NCI-H446 (cell line): ENCODE results near the gene CDT1.
"Not testable (repeated sequence)": the region's sequence is repeated elsewhere in the genome, so short reads cannot be mapped to it uniquely, and the experiment has no call there.

ENCODE experiments used
- DNase-seq, 2 experiments: peaks; one replicate each; lab custom pipeline; 2025; lab: John Stamatoyannopoulos, UW

Gene CDT1

DNA sequence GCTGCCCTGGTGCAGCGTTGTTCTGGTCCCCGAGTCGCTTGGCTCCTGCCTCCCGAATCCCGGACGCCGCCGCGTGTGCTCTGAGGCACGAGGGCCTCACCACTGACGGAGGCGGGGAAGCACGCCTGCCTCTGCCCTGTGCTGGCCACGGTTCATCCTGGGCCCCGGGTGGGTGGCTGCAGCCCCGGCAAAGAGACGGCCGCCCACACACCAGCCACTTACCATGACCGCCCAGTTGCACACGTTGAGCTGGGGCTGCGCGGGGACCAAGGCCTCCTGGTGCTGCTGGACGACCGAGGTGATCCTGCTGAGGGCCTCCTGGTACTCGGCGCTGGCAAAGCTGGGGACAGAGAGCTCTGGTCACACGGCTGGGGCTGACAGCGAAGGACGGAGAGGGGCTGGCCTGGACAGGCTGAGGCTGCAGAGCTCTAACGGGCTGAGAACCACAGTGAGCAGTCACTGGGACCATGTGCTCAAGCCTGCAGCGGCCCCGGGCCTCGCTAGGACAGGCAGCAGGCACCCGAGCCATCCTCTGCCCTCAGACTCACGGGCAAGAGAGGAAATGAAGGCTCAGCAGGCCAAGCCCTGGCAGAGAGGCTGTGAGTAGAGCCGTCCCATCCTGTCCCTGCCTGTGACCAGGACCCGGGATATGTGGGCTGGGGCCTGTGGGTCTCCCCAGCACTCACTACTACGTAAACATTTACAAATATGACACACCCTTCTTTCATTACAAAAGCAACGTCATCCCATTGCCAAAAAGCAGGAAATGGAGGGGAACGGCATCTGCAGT is 14.4 kb downstream of the CDT1 start:
- DNase-seq = no peak

DNA sequence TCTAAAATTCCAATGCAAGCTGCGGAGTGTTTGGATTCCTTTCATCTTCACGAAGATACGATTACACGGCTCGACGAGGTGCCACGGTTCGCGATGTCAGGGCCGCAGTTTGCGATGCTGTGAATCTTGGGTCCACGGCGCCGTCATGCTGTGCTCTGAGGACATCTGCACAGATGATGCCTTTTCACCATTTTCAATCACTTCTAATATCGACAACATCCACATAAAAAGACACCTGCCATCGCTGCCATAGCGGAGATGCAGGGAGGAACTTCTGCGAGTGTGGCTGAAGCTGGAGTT is 14.9 kb downstream of the CDT1 start:
- DNase-seq = no peak

DNA sequence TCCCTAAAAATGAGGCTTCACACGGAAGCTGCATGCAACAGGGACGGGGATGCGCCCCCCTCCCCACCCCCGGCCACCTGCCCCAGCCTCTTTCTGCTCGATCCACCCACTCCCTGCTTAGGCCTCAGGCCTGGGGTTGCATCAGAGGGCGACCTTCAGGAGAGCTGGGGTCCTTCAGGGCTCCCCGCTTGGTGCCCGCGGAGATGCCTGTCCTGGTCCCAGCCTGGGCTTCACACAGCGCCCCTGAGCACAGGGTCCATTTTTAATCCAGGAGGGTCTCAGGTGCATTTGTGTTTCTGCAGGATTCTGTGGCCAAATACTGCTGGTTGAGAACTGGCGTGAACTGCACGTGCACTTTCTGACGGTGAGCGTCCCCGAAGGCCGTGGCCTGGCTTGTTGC is 15.5 kb downstream of the CDT1 start:
- no peak for DNase-seq

DNA sequence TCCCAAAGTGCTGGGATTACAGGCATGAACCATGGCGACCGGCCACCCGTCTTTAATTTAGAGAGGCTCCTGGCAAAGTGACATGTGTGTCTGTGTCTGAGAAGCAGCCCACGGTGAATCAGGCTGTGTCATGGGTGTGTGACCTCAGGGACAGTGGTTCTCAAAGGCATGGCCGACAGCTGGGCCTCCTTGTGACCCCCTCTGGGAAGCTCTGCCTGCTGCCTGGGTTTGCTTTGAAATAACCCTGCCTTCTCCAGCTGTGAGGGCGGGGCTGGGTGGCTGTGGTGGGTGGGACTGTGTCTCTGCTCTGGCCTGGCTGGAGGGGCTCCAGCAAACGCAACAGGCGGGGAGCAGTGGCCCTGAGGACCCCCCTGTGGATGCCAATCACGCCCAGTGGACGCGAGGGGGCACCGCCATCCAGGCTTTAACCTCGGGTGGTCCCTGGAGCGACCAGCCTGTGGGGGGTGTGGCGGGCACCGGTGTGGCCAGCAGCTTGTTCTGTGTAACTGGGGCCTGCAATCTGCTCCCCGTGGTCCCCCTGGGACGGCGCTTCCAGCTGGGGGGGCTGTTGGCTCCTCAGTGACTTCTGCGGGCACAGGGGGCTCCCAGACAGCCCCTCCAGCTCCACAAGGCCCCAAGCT is 16.9 kb downstream of the CDT1 start:
- DNase-seq = no peak

DNA sequence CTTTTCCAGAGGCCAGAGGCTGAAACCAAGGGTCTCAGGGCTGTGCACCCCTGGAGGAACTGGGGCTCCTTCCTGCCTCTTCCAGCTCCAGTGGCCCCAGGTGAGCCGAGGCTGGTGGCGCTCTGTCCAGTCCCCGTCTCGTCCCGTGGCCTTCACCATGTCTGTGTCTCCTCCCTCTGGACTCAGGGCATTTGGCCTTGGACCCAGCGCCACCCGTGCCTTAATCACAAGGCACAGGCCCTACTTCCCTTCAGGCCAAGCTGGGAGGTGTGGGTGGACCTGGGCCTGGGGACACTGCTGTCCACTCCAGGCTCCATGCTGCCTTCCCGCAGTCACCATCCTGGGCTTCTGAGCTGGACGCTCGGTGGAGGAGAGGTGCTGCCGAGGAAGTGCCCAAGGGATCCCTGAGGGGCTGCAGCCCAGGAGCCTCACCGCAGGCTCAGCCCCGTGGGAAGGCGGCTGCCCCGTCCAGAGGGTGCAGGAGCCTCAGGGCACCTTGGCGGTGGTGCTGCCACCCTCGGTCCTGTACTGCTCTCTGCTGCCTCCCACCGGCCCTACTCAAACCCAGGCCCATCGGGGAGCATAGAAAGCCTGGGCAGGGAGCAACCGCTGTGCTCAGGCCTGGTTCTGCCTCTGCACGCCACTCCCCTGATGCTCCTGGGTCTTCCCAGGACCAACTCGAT is 17.7 kb downstream of the CDT1 start:
- no peak for DNase-seq

DNA sequence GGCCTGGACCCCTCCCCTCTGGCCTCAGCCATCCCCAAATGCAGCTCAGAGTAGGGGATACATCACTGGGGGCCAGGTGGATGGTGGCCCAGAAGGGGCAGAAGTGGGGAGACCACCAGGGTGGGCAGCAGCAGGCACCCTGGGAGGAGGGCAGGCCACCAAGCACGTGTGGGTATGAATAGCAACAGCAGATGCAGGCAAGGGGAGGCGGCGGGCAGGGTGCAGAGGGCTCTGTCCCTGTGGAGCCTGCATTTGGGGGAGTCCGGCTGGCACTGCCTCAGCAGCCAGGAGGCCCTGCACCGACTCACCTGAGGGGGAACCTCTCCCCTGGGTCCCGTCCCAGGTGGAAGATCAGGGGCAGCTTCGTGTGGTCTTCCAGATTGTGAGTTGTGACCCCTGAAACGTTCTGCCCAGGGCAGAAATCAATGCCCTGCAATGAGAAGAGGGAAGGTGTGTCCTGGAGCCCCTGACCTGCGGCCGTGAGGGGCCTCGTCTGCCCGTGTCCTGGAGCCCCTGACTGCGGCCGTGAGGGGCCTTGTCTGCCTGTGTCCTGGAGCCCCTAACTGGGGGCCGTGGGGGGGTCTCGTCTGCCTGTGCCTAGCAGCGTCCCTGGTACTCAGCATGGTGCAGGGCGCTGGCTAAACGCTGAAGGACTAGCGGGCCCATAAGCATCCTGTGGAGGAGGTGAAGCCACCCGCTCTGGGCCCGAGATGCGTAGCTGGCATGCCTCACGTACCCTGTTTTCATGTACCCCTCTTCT is 18.9 kb downstream of the CDT1 start:
- no peak for DNase-seq

DNA sequence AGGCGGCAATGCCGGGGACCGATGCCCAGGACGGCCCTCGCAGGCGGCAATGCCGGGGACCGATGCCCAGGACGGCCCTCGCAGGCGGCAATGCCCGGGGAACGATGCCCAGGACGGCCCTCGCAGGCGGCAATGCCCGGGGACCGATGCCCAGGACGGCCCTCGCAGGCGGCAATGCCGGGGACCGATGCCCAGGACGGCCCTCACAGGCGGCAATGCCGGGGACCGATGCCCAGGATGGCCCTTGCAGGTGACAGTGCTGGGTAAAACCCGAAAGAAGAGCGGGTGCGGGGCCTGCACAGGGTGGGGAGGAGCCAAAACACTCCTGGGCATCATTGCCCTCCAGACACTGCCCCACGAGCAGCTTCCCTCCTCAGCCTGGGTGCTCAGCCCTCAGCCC is 20.1 kb downstream of the CDT1 start:
- DNase-seq = not testable (repeated sequence)

DNA sequence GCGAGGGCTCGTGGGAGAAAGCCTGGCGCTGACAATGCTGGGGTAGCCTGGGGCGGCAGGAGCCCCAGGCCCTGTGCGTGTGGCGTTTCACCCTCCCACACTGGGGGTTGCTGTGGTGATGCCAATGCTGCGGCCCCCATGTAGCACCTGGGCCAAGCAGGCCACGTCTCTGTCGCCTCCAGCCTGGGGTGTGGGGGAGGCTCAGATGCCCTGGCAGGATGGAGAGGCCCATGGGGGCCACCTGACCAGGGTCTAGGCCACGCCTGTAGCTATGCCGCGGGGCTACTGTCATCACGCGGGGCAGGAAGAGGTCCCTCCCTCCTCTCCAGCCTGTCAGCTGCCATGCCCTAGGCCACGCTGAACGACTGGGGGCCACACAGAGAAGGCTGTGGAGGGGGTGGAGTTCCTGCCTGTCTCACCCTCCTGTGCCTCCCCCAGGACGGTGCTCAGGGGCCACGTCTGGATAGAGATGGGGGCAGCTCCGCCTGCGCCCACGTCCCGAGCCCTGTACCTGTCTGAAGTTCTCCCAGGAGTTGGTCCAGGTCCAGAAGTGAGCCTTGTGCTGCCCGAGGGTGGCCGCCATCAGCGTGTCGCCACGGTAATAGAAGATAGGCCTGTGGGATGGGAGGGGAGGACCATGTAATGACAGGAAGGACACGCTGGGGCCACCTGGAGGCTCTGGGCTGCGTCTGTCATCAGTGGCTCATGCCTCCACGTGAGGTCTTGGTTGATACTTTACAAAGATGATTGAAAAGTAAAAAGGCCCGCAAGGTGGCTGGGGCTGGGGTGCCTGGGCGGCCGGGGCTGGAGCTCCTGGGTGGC is 20.9 kb downstream of the CDT1 start:
- no peak for DNase-seq

DNA sequence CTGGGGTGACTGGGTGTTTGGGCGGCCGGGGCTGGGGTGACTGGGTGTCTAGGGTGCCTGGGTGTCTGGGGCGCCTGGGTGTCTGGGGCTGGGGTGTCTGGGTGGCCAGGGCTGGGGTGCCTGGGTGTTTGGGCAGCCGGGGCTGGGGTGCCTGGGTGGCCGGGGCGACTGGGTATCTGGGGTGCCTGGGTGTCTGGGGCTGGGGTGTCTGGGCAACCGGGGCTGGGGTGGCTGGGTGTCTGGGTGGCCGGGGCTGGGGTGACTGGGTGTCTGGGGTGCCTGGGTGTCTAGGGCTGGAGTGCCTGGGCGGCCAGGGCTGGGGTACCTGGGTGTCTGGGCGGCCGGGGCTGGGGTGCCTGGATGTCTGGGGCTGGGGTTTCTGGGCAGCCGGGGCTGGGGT is 21.6 kb downstream of the CDT1 start:
- DNase-seq = no peak

DNA sequence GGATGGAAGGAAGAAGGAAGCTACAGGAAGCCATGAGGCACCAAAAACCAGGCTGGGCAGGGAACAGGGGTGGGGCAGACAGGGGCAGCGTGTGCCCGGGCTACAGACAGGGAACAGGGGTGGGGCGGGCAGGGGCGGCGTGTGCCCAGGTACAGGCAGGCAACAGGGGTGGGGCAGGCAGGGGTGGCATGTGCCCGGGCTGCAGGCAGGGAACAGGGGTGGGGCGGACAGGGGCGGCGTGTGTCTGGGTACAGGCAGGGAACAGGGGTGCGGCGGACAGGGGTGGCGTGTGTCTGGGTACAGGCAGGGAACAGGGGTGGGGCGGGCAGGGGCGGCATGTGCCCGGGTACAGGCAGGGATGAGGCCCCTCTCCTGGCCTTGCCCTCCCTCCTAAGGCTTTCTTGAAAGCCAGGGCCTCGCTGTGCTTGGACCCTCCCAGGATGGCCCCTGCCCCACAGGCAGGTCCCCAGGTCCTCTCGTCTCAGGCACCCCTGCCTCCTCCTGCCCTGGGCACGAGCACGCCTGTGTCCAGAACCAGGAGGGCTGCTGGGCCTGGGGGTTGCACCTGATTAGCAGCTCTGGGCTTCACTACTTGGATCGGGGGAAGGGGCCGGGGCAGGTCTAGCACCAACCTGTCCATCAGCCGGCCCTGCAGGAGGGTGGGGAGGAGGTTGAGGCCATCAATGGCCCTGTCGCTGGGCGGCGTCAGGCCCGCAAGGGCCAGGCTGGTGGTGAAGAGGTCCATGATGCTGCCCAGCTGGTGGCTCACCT is 22.7 kb downstream of the CDT1 start:
- DNase-seq = no peak

DNA sequence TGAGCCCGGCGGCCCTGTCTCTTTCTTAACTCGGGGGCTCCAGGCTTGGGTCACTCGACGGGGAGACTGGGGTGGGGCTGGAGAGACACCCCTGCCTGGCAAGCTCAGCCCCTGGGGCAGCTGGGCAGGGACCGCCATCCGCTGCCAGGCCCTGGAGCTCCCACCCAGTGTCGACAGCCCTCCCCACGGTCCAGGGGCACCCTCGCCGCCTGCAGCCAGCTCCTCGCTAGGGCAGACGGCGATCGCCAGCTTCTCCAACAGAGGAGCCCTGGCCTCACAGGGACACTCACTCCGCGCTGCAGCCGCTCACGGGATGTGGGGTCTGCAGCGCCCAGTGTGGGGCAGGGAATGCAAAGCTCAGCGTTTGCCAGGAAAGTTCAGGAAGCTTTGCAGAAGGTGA is 24.1 kb downstream of the CDT1 start:
- DNase-seq = no peak

DNA sequence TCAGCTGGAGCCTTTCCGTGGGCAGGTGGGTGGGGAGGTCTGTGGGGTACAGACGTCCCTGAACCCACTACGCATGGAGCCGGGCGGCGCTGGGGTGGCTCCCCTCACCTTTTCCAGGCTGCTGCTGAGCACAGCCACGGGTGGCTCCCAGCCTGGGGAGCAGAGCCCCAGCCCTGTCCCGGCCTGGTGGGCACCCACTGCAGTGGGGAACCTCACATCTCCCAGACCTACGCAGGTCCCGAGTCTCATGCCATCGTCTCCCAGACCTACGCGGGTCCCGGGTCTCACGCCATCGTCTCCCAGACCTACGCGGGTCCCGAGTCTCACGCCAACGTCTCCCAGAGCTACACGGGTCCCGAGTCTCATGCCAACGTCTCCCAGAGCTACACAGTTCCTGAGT is 25.1 kb downstream of the CDT1 start:
- no peak for DNase-seq

DNA sequence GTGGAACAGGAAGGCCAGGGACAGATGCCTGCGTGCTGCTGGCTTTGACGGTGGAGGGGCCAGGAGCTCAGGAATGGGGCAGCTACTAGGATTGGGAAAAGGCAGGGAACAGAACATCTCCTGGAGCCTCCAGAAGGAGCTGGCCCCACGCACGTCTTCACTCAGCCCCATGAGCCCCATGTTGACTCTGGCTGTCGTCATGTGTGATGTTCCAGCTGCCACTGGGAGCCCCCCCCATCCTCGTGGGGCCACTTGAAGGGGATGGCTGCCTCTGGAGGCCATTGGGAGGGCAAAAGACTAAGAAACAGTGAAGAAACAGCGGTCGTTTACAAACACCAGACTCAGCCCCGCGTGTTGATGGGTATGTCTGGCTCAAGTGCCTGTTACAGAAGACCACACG is 26.7 kb downstream of the CDT1 start:
- DNase-seq = no peak

DNA sequence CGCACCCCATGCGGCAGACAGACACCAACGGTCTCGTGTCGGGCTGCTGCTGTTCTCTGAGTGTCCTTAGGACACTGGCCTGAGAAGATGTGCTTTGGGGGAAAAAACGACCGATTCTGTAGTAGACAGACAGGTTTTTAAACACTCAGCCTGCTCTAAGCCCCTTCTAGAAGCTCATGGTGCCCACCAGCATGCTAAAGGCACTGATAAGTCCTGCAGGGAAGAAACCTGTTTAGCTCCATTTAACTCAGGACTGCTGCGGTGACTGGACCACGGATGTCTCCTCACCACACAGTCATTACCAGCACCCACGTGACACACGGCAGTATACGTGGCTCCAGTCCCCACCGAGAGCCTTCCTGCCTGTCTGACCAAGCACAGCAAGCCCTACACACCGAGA is 27.2 kb downstream of the CDT1 start:
- DNase-seq = no peak

DNA sequence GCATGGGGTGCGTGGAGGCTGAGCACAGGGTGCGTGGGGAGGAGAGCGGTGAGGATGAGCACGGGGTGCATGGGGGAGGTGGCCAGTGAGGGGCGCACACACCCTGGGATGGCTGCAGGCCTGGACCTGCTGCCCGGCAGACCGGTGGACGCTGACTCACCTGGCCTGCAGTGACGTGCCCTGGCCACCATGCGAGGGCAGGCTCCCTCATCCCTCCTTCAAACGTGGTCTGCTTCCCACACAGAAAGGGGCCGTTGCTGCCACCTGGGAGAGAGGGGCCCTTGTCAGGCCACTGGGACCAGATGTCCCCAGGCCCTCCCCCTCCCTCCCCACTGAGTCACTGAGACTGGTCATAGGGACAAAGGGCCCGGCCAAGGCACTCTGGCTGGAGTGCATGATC is 28.2 kb downstream of the CDT1 start:
- DNase-seq = no peak

DNA sequence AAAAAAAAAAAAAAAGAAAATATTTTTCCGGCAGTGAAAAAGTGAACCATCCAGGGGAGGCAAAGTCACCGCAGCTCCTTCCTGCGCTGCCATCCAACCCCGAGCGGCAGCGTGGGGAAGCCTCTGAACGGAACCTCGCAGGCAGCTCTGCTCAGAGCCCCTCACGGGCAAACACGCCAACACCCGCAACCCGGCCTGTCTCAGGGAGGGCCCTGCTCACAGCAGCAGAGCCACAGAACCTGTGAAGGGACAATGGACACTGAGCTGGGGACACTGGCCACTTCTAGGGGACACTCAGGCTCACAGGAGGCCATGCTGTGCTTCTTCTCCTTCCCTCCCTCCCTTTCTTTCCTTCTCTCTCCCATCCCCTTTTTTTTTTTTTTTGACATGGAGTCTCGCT is 29.5 kb downstream of the CDT1 start:
- DNase-seq = no peak

DNA sequence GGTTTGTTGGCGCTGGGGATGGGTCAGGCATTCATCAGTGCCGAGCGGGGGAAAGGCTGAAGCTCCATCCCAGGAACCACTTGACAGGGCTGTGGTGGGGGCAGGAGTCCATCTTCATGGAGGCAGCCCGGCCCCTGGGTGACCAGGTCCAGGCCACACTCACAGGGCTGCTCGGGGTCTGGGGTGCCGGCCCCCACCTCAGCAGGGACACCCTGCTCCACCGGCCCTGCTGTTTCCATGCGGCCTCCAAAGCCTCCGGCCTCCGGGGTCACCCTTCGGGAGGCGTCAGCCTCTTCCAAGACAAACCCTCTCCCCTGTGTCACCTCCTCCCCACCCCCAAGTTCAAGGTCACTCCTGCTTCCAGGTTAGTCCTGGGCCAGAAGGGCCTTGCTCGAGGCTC is 31.1 kb downstream of the CDT1 start:
- no peak for DNase-seq

DNA sequence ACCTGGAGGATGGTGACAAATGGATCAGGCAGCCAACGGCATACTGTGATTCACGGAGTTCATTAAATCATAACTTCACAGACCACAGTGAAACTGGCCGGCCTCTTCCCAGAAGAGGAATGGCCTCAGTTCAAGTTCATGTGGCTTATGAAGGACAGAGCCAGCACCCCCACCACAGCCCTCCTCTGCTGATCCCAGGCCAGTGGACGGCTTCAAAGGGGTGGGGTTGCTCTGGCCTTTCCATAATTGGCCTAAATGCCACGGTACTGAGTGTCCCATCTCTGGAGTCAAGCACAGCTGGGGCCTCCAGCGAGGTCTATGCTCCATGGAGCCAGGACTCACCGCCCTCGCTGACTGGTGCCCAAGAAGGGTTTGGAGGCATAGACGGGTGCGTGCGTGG is 31.8 kb downstream of the CDT1 start:
- DNase-seq = no peak

DNA sequence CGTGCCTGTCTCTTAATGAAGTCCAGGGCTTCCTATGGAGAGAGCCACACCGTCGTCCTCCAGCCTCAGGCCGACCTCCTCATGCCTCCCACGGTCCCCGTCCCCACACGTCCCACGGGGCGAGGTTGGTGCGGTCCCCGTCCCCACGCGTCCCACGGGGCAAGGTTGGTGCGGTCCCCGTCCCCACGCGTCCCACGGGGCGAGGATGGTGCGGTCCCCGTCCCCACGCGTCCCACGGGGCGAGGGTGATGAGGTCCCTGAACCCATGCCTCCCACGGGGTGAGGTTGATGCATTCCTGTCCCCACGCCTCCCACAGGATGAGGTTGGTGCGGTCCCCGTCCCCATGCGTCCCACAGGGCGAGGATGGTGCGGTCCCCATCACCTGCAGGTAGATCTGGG is 32.2 kb downstream of the CDT1 start:
- no peak for DNase-seq

DNA sequence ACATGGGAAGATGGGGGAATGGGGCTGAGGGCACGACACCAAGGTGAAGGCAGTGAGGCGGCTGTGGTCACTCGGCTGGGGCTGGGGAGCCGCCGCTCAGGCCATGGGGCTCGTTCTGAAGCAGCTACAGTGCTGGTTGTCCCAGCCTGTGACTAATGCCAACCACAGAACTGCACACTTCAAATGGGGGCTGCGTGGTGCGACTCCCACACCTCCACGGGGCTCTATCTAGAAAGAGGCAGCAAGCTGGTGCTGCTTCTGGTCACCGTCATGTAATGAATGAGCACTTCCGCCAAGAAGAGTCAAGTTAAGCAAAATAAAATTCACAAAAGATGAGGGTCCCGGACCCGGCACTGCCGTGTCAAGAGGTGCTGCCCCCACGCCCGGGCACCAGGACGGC is 33.2 kb downstream of the CDT1 start:
- no peak for DNase-seq

DNA sequence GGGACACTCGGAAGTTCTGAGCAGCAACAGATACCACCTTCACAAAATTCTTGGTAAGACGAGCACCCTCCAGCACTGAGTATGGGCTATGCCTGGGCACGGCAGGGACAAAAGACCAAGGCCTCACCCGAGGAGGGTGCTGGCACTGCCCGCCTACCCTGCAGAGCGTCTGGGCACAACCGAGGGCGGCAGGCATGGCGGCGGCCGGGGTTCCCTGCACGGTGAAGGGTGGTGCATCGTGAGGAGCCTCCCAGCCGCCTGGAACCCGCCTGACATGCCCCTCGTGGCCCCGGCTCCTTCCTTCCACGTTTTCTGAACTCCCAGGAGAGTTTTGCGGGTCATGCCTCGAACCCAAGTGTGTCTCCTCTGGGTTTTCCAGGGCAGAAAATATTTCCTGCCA is 34.2 kb downstream of the CDT1 start:
- DNase-seq = no peak
